SIG-M5 (cell line): ENCODE data around the gene RAB23.

Experiments
- DNase-seq: peaks from one replicate; lab custom pipeline; 2025; lab: John Stamatoyannopoulos, UW

RAB23 gene

GRCh38 chr6:57180596-57180995 is 41.5 kb downstream of the RAB23 start:
- DNase-seq, result no peak

DNA sequence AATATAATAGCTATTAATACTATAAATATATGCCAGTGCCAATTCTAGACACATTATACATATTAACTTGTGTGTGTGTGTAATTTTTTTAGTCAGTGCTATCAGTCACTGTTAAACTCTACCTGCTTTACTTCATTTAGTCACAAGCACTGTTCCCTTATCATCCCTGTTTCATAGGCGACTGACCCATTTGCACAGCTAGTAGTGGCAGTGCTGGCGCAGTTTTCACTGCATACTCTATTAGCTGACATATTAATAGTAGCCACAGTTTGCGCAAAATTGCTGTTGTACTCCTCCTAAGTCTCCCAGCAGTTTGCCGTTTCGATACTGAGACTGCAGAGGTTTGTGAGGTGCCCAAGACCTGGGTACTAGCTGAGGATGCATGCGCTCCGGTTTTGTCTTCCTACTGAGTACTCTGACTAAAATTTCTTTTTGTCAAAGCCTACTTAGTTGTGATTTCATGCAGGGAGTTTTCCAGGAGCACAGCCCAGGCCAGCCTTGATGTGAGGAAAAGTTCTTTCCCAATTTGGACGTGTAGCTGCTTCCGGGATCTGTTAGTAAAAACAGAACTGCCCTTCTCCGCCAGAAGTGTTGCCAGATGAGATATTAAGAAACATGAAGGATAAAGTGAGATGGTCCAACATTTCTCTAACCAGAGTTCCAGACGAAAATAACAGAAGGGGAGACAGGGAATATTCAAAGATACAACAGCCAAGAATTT is 44.4 kb downstream of the RAB23 start:
- DNase-seq, result no peak

- no peak for DNase-seq
Measured at GRCh38 chr6:57174511-57174907, 47.6 kb downstream of the RAB23 start.

GRCh38 chr6:57173886-57174510 is 48.1 kb downstream of the RAB23 start:
- DNase-seq, result no peak

DNA sequence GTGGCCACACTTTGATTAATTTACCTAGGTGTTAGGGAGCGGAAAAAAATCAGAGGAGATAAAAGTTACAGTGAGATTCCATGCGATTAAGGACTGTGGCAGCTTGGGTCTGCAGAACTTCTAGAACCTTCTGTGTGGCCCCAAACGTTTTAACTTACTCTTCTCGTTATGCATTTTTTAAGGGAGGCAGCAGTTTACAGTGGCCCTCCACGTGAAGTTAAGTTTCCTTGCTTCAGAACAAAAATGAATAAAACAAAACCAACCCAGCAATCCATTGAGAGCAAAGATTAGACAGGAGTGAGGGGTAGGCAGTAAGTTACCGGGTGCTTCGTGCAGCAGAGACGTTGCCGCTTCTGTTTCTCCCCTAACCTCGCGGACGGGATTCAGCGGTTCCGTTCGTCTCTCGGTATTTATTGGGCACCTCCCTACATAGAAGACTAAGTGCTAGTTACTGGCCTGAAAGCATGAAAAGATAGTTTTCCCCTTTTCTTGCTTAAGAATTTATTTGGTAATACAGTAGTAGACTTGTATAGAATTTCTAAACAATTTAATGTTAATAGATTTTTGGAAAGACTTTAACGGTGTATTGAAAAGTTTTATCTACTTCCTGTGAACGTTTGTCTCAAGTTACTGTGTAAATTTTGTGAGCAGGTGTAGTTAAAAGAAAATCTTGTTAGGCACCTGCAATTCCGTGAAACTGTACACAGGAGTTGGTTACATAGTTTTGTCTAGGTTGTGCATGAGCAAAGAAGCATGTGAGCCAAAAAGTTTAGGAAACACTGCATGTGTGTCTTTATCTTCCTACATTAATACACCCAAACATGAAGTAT is 48.8 kb downstream of the RAB23 start:
- DNase-seq, result no peak

DNA sequence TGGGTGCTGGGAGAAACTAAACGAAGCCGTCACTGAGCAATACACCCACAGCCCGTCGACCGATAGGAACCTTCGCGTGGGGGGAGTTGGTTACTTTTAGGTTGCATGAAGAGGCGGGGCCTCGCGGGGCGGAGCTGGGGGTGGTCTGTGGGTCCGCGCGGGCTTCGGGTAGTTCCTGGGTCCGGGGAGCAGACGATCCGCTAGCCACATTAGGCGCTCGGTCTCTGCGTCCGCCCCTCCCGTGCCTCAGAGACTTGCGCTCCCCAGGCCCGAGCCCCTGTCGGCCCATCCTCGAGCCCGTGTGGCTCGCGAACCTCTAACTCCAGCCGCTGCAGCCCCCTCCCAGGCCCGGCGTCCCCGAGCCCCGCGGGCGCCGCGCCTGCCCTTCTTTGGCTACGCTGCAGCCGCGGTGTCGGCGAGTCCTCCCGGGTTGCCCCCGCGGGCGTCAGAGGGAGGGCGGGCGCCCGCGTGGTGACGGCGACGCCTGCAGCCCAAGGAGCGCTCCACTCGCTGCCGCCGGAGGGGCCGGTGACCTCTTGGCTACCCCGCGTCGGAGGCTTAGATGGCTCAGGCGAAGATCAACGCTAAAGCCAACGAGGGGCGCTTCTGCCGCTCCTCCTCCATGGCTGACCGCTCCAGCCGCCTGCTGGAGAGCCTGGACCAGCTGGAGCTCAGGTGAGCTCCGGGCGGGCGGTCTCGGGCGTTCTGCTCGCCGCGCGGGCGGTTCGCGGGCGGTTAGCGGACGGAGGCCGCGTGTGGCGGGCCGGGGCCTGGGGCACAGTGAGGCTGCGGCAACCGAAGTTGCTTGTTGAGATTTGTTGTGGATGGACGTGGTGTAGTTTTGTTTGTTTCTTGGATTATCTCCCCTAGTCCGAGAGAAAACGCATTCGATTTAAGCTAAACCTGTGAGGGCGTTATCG is 49.7 kb downstream of the RAB23 start, which contains the start of gene BAG2:
Gene BAG2, plus strand, starts transcription at position 191 of the 920 bp plus-strand sequence. Its CDS starts 372 bp downstream, at position 563.
- DNase-seq, result peak; percentile 42

DNA sequence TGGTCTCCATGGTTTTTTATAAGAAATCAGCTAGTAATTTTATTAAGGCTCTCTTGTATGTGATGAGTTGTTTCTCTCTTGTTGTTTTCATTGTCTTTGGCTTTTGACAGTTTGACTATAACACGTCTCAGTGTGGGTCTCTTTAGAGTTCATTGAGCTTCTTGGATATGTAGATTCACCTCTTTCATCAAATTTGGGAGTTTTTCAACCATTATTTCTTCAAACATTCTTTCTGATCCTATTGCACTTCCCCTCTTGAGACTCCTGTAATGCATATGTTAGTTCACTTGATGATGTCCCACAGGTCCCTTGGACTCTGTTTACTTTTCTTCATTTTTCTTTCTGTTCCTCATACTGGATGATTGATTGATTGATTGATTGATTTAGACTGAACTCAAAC is 57.0 kb downstream of the RAB23 start:
- no peak for DNase-seq

DNA sequence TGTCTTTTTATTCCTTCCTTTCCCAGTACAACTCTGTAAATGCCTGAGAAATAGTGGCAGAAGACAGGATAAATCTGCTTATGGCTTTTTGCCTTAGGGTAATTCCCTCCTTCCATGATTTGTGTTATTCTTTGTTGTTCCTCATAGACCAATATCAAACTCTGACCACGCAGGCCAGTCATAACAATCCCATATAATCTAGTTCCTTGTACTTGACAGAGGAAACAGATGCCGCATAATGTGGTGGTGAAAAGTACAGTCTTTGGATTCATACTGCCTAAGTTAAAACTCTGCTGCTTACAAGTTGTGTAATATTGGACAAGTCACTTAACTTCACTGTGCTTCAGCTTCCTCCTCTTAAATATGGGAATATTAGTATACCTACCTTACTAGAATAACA is 58.2 kb downstream of the RAB23 start:
- no peak for DNase-seq

GRCh38 chr6:57162516-57162915 is 59.6 kb downstream of the RAB23 start:
- no peak for DNase-seq

- no peak for DNase-seq
Measured at GRCh38 chr6:57162028-57162427, 60.1 kb downstream of the RAB23 start.

- DNase-seq, result no peak
Measured at GRCh38 chr6:57159127-57159526, 63.0 kb downstream of the RAB23 start.

- no peak for DNase-seq
Measured at GRCh38 chr6:57158658-57159057, 63.4 kb downstream of the RAB23 start.

DNA sequence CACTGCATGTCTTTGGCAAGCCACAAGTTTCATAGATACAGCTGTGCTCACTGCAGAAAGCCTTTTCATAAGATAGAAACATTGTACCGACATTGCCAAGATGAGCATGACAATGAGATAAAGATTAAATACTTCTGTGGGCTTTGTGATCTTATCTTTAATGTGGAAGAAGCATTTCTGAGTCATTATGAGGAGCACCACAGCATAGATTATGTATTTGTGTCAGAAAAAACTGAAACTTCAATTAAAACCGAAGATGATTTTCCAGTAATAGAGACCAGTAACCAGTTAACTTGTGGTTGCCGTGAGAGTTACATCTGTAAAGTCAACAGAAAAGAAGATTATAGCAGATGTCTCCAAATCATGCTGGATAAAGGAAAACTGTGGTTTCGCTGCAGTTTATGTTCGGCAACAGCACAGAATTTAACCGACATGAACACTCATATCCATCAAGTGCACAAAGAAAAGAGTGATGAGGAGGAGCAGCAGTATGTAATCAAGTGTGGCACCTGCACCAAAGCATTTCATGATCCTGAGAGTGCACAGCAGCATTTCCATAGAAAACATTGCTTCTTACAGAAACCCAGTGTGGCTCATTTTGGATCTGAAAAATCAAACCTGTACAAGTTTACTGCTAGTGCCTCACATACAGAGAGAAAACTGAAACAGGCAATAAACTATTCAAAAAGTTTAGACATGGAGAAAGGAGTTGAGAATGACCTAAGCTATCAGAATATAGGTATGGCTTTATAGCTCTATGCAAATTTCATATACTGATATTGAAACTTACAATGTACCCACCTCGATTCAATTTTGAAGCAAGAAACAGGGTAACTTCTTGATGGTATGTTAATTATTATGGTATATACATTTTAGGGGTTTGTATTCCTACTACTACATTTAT is 73.9 kb downstream of the RAB23 start:
- no peak for DNase-seq

DNA sequence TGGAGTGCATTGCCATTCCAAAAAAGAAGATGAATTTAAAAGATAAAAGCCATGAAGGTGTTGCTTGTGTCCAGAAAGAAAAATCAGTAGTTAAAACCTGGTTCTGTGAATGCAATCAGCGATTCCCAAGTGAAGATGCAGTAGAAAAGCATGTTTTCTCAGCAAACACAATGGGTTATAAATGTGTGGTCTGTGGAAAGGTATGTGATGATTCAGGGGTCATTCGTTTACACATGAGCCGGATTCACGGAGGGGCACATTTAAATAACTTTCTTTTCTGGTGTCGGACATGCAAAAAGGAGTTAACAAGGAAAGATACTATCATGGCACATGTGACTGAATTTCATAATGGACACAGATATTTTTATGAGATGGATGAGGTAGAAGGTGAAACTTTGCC is 74.7 kb downstream of the RAB23 start:
- no peak for DNase-seq

DNA sequence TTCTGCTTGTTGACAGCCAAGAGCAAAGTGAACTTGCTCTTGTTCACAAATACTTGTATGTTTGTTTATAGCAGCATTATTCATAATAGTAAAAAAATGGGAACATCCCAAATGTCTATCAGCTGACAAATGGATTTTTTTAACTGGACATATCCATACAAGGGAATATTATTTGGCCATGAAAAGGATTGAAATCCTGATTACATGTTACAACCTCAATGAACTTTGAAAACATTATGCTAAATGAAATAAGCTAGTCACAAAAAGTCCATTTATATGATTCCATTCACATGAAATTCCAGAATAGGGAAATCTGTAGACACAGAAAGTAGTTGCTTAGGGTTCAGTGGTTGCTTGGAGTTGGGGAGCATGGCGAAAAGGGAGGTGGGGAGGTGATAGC is 78.4 kb downstream of the RAB23 start:
- no peak for DNase-seq

DNA sequence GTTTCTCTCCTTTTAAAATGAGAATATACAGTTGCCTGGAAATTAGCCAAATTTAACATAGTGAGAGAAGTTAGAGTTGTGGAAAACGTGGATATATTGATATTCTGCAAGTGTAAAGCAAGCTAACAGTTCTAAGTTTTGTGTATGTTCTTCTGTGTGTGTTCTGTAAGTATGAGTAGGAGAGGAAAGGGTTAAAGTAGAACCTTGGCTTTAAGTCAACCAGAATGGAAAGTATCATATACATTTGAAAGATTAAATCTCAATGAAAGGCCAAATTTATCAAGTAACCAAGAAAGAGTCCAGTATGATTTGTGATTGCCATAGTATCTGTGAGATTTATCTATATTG is 80.0 kb downstream of the RAB23 start:
- DNase-seq, result no peak

DNA sequence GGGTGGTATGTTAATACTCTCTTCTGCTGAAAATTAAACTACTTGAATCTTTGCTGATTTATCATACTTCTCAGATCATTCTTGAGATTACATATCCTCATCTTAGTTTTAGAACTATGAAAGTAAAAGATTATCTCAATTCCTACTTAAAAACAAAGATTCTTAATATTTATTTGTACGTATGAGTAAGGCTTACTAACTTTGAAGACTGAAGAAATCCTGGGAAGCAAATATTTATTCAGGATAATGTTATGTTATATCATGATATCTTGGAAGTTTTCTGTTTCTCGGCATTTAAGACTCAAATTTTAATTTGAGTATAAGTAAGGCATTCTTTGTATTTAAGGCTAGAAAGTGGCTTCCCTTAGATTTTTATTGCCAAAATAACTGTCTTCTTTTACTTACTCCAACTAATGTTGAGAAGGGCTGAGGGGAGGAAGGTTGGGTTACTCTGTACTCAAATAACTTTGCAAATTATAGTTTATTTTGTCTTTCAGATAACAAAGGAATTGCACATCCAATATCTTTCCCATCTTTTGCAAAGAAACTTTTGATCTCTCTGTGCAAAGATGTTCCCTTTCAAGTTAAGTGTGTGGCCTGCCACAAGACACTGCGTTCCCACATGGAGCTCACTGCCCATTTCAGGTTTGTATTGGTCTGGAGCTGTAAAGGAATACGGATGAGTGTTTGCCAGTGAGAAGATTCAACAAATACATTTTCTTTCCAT is 80.5 kb downstream of the RAB23 start:
- DNase-seq, result no peak

DNA sequence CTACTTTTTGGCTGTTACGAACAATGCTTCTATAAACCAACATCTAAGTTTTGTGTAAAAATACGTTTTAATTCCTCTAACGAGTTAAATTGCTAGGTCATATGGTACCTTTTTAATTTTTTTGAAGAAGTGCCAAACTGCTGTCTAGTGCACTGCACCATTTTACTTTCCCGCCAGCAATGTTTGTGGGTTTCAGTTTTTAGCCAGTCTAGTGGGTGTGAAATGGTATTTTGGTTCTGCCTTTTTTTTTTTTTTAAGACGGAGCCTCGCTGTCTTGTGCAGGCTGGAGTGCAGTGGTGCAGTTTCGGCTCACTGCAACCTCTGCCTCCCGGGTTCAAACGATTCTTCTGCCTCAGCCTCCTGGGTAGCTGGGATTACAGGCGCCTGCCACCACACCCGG is 84.1 kb downstream of the RAB23 start:
- no peak for DNase-seq

- no peak for DNase-seq
Measured at GRCh38 chr6:57137350-57137749, 84.8 kb downstream of the RAB23 start.
